NOMO-1 treated with DMSO at 0.1 percent for 48 hours (cell line): ENCODE data around the gene PANK2.
"Not testable (repeated sequence)": the region's sequence is repeated elsewhere in the genome, so short reads cannot be mapped to it uniquely, and the experiment has no call there.

Source experiments
- DNase-seq: peaks from one replicate; lab custom pipeline; 2025; ENCODE audit not compliant: unreplicated experiment; lab: John Stamatoyannopoulos, UW

The PANK2 gene

DNA sequence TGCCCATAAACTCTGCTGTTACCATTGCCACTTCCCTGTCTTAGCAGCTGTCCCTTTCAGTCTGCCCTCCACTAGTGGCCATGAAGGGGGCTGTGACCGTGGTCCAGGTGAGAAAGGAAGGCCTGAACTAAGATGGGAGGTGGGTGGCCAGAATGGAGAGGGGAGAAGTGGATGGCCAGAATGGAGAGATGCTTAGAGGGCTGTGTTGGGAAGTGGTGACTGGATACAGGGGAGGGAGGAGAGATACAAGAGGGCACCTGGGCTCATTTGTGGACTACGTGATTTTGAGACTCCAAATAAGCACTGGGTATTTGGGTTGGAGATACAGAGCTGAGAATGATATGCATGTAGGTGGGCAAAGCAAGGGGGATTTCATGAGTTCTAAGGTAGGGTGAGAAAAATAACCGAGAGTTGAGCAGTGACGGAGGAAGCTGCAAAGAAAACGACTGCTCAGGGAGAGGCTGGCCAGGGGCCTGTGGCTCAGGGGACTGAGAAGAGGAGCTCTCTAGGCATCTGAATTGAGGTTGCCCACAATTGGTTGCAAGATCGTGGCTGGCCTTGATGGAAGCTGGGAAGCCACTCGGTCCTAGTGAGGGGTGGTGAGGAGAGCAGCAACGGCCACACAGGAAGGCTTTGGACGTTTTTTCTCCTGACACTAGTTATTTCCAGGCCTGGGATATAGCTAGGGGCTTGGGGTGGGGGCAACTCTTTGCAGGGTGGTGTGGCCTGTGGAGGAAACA lies 36.9 kb downstream of the PANK2 start:
- DNase-seq = peak; percentile 10

DNA sequence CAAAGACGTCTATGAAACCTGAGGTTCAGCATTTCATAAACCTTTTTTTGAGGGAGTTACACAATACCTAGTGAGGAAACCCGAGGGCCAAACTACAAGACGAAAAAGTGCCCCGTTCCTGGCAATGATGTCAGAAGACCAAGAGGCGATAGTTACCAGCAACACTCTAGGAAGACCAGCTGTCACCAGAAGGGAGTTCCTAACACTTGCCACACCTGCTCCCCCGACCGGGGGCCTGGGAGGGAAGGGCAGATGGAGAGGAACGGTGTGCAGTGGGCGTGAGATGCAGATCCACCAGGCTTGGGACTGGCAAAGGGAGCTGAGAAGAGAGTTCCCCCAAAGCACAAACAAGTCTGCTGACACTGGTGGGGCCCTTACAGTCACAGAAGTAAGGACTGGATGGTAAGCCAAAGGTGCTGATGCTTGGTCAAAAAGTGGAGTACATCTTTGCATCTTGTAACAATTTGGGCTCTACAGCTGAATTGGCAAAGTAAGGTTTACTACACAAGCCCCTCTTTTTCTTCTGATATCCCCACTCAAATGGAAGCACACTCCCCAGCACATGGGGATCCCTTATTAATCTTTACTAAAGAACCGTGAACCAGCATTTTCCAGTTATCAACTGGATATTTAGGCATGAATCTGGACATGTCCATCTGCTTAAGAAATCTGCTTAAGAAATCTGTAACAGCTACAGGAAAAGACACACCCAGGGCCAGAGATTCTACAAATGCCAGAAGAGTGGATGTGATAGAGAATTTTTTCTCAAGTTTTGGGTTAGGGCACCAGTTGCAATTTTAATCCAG lies 38.5 kb downstream of the PANK2 start:
- DNase-seq = peak; percentile 80

DNA sequence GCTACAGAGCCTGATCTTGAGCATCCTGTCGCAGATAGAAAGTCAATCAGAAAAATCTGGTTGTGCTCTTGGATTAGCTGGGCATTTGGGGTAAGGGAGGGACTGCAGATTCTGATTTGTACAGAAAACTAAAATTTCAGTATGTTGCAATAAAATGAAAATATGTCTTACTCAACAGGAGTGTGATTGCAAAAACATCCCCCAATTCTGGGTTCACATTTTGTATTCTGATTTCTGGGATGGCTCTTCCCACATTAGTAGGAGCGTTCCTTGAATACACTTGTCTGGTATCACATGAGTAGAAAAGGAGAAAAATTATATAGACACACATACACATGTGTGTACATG lies 40.5 kb downstream of the PANK2 start:
- peak; percentile 11 for DNase-seq

DNA sequence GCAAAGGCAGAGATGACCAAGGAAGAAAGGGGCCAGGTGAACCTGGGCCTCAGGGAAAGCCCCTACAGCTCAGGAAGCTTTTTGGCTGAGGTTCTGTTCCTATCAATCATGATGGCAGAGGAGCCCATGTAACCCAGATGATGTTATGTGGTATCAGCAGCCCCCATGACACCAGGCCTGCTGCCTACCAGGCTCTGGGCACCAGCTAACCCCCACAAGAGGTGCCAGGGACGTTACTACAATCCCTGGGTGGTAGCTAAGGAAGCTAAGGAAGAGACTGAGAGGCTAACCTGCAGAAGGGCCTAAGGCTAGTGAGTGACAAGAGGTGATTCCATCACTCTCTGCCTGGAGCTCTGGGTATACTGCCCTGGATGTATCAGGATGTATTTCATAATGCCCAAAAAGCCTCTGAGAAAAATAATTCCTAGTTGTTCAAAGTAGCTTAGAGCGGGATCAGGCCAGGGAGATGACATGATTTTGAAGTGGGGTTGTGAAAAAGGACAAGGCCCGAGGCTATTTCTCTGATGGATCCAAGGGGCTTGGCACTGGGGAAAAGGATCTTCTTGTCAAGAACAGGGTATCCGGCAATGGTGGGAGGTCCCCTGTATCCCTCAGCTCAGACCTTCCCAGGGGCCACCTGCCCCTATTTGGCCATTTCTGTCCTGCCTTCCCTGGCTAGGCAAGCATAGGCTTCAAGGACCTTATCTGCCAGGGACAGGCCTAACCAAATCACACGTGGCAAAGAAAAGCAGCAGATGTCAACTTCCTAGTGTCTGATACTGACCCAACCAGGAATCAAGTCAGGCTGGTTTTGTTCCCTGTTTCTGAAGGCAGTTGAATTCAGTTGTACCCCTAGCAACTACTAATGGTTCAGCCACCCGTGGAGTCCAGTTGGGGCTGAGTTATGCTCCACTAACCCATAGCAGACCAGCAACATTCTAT lies 41.3 kb downstream of the PANK2 start:
- no peak for DNase-seq

DNA sequence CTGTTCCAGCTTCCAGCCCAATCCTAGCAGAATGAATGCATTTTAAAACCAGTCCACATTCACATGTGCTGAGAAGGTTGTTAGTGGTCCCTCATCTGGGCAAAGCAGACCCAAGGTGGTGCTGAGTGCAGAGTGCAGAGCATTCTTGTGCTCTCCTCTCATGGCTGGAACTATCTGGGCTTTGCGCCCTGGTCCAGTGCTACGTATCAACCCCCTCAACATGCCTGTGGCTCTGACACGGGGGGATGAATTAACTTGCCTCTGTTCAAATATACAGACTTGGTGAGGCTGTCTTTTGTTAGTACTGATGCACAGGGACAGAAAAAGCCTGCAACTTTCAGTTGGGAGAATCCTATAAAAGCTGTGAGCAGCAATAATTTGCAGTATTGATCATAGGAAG lies 42.5 kb downstream of the PANK2 start:
- DNase-seq = no peak

DNA sequence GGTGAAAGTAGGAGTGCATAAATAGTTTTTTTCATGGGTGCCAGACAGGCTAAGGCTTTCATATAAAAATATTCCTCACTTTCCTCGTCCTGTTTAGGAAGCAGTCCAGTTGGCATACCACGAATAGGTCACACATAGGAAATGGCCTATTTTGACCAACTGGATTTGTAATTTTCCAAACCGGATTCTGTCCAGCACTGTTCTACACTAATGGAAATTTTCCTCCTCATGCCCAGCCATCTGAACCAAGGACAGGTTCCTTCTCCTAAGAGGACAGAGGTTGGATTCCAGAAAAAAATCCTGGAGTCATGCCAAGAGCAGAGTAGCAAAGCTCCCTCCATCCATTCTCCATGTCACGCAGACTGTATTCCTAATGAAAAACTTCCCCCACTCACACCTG lies 43.1 kb downstream of the PANK2 start:
- no peak for DNase-seq

DNA sequence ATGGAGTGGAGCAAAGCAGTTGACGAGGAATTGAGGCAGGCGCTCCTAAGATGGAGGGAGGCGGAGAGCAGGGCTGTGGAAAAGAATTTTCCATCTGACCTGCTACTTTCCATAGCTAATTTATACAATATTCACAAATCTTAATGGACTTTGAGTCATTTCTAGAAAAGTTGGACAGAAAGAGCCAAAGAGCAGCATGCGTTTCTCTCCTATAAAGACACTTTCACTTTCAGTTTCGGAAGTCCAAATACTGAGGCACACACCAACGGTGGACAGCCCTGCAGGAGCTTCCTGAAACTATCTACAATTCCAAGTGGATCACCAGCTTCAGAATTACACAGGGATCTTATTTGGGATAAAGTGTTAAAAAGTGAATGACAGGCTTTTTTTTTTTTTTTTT lies 43.5 kb downstream of the PANK2 start:
- DNase-seq = no peak

DNA sequence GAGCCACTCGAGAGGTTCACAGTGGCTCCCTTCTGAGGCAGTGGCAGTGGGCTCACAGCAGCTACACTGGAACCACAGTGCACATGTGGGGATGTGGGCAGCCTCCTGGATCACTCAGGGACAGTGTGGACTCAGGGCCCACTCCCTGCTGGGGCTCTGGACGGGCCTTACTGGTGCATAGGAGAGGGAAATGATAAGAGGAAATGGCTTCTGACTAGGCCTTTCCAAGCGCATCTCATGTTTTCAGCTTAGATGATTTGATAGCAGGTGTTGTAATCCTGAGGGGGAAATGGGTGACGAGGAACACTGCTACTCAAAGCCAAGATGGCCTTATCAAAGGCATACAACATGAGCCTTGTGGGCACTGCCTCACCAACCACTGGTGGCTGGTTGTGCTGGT lies 44.0 kb downstream of the PANK2 start:
- peak; percentile 11 for DNase-seq

DNA sequence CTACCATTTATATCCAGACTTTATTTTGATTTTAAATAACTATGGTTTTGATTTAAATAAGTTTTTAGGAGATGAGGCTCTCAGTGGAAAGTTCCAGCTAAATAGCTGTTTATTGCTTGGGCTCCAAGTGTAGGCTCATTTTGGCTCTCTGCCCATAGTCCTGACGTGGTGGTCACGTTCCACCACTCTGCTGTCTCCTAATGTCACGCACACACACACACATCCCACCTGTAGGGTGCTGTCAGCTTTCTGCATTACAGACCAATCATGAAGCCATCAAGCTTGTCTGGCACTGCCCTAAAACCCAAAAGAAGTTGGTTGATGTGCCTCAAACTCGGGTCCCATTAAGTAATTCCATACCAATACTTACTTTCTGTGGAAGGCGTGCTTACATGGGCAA lies 45.4 kb downstream of the PANK2 start:
- DNase-seq = no peak

DNA sequence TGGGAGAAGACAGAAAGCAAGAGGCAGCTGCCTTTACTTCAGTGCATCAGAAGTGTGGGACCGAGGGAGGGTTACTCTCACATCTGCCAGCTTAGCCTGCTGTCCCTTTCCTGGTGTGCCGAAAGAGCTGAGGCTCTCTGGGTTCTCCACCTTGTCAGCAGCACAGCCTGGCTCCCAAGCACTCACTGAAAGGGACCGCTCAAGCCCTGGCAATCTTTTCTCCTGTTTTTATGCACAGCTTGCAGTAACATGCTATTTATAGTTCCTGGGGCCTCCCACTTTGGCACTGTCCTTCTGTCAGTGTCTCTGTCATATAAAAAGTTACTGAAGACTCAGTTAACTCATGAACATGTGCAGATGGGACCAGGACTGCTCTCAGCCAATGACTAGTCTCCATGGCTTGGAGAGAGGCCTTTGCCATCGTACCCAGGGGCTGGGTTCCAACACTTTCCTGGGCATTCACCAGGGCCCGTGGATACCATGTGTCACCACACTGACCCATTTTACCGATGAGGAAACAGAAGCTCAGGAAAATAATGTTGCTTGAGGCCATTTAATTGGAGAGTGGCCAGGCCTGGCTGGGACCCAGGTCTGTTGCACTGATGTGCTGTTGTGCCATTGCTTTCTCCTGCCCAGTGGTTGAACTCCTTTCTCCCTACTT lies 46.2 kb downstream of the PANK2 start:
- no peak for DNase-seq

DNA sequence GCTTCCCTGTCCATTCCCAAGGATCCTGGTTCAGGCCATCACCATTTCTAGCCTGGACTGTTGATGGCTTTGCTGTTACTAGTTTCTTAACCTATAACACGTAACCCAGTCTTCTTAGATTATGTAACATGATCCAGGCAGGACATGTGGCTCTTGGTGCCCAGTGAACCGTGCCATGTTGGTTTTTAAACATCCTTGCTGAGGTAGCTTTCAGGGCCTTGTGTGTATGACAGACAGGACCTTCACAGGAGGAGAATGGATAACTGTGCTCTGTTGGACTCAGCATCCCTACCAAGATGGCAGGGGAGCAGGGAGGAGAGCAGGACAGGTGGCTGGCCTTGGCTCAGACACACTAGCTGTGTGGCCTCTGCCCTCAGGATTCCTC lies 46.8 kb downstream of the PANK2 start:
- no peak for DNase-seq

DNA sequence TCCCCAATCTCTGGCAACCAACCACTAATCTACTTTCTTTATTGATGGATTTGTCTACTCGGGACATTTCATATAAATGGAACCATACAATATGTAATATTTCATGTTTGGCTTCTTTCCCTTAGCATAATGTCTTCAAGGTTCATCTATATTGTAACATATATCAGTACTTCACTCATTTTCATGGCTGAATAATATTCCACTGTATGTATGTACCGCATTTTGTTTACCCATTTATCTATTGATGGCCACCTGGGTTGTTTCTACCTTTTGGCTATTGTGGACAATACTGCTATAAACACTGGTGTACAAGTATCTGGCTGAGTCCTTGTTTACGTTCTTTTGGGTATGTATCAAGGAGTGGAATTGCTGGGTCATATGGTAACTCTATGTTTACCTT lies 48.4 kb downstream of the PANK2 start:
- no peak for DNase-seq

DNA sequence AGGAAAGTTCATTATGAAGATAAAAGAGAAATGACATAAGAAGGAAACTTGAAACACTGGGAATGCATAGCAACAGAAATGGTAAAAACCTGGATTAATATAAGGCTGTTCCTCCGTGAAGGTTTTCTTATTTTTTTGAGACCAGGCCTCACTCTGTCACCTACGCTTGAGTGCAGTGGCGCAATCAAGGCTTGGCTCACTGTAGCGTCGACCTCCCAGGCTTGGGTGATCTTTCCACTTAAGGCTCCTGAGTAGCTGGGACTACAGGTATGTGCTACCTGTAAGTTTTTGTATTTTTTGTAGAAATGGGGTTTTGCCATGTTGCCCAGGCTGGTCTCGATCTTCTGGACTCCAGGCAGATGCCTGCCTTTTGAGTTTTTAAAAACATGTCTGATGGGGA lies 51.7 kb downstream of the PANK2 start:
- DNase-seq = no peak

DNA sequence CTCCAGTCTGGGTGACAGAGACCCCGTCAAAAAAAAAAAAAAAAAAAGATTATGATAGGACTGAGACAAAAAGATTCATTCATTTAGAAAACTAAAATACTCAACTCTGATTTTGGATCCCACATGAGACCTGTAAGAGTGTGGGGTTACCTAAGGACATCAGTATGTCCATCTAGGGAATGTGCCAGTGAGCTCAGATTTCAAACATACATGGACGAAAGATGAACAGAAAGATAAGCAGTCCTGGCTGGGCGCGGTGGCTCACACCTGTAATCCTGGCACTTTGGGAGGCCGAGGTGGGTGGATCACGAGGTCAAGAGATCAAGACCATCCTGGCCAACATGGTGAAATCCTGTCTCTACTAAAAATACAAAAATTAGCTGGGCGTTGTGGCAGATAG lies 57.5 kb downstream of the PANK2 start:
- not testable (repeated sequence) for DNase-seq

DNA sequence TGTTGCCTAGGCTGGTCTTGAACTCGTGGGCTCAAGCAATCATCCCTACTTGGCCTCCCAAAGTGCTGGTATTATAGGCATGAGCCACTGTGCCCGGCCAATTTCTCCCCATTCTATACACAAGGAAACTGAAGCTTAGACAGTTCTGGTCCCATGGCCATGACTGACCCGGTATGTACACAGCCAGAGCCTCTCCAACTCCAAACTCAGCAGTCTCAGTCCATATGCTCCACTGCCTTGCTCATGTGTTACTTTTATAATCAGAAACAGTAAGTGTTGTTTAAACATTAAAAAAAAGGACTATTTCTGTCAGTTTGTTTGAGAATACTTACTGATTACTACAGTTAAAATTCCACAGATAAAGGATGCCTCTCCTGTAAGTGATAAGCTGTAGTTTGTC lies 75.5 kb downstream of the PANK2 start:
- DNase-seq = no peak

DNA sequence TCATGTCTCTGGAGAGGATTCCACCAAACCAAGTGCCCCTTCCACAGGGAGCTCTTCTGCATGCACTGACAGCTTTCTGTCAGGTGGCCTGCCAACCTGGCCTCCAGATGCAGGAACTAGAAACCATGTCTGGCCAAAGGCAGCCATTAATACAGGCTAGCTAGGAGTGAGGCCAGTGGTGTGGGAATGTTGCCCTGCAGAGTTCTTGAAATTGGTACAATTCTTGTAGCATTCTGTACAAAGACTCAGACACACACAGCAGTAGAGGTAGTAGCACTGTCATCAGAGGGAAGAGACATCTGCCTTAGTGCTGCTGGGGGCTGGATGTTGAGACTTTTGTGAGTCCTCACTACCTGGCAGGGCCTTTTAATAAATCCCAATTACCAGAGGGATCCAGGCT lies 77.4 kb downstream of the PANK2 start:
- DNase-seq = no peak

DNA sequence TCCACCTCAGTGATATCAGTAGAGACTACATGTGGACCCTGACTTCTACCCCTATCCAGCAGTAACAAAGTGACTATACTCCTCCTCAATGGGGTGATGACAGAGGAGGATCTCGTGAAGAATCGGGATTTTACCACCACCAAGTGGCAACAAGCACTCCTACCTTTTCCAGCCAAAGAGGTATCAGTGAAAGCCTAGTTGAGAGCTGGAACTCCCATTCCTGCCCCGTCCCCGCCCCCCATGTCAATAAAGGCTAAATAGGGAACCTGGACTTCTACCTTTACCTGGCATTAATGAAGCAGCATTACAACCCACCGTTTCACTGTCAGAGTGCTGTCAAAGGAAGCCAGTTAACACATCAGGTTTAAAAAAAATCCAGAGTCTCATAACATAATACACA lies 80.8 kb downstream of the PANK2 start:
- no peak for DNase-seq

DNA sequence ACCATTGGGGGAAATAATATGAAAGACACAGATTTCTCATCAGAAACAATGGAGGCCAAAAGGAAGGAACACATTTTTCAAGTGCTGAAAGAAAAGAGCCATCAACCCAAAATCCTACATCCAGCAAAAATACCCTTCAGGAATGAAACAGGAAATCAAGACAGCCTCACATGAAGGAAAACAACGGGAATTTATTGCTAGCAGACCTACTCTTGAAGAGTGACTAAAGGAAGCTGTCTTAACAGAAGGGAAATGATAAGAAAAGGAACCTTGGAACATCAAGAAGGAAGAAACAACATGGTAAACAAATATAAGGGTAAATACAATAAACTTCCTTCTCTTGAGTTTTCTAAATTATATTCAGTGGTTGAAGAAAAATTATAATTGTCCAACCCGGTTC lies 82.0 kb downstream of the PANK2 start:
- no peak for DNase-seq

DNA sequence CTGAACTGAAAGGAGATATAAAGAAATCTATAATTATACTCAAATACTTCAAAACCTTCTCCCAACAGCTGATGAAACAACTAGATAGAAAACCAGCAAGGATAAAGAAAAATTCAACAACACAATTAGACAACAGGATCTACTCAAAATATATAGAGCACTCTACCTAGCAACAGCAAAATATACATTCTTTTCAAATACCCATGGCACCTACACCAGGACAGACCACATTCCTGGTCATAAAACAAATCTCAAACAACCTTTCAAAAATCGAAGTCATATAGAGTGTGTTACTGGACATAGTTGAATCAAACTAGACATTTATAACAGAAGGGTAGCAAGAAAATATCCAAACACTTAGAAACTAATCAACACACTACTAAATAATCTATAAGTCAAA lies 83.0 kb downstream of the PANK2 start:
- DNase-seq = no peak

DNA sequence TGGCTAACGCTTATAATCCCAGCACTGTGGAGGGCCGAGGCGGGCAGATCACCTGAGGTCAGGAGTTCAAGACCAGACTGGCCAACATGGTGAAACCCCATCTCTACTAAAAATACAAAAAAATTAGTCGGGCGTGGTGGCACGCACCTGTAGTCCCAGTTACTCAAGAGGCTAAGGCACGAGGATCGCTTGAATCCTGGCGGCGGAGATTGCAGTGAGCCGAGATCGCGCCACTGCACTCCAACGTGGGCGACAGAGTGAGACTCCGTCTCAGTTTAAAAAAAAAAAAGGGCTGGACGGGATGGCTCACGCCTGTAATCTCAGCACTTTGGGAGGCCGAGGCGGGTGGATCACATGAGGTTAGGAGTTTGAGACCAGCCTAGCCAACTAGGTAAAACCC lies 83.4 kb downstream of the PANK2 start:
- DNase-seq = not testable (repeated sequence)

DNA sequence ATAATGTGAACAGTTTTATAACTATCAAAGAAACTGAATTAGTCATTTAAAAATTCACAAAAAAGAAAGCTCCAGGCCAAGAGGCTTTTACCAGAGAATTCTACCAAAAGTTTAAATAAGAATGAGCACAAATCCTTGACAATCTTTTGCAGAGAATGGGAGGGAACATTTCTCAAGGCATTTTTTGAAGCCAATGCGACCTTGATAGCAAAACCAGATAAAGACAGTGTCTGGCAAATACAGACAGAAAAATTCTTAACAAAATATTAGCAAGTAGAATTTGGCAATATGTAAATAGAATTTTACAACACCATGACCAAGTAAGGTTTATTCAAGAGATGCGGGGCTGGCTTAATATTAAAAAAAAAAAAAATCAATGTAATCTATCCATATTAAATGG lies 84.5 kb downstream of the PANK2 start:
- no peak for DNase-seq
